Measurements from ENCODE around the gene UTP20.

The UTP20 gene

GRCh38 chr12:101256266-101256665 lies 23.6 kb upstream of the UTP20 start:
- TF ChIP-seq CTCF (IDR thresholded peaks at IDR 0.05): no peak

- no peak for TF ChIP-seq CTCF (IDR thresholded peaks at IDR 0.05)
Observed at GRCh38 chr12:101257357-101257756, 22.5 kb upstream of the UTP20 start.

- TF ChIP-seq CTCF (IDR thresholded peaks at IDR 0.05): no peak
Observed at GRCh38 chr12:101267111-101267510, 12.8 kb upstream of the UTP20 start.

- TF ChIP-seq CTCF (IDR thresholded peaks at IDR 0.05): no peak
Observed at GRCh38 chr12:101276433-101276832, 3.5 kb upstream of the UTP20 start.

GRCh38 chr12:101277443-101277842 lies 2.5 kb upstream of the UTP20 start:
- TF ChIP-seq CTCF (IDR thresholded peaks at IDR 0.05): no peak

- TF ChIP-seq CTCF (IDR thresholded peaks at IDR 0.05): no peak
Observed at GRCh38 chr12:101287357-101287756, 7.5 kb downstream of the UTP20 start.

- no peak for TF ChIP-seq CTCF (IDR thresholded peaks at IDR 0.05)
Observed at GRCh38 chr12:101297661-101298060, 17.8 kb downstream of the UTP20 start.

- TF ChIP-seq CTCF (IDR thresholded peaks at IDR 0.05): no peak
Observed at GRCh38 chr12:101298426-101298825, 18.5 kb downstream of the UTP20 start.

All from LNCAP (cell line).